GM12864 (cell line): ENCODE measurements around the gene SLC22A2.

Experiments used
- DNase-seq: peaks from one replicate; pipeline ENCODE4 v3.0.0-alpha.2; 2011; ENCODE audit warnings: low read depth
- H3K4me3 ChIP-seq: 2 replicates; pipeline ENCODE4 v1.5.1; 2011; ENCODE audit warnings: mild to moderate bottlenecking, low read depth, low read length, control low read depth
- CTCF ChIP-seq: IDR thresholded peaks from 2 replicates; pipeline ENCODE4 v1.5.1; 2011; ENCODE audit warnings: low read depth, mild to moderate bottlenecking, moderate library complexity, low read length, control low read depth, inconsistent platforms; ENCODE audit errors: missing control alignments

SLC22A2 gene

GRCh38 chr6:160273750-160274149 is 15.1 kb upstream of the SLC22A2 start:
- DNase-seq: no peak
- TF ChIP-seq CTCF: no peak
- no peak overlapping the region for H3K4me3 ChIP-seq

- TF ChIP-seq CTCF: no peak
- DNase-seq: no peak
- no peak overlapping the region for H3K4me3 ChIP-seq
These were observed 14.6 kb upstream of the SLC22A2 start for GRCh38 chr6:160273196-160273595.

GRCh38 chr6:160272707-160273106 is 14.1 kb upstream of the SLC22A2 start:
- no peak for DNase-seq
- TF ChIP-seq CTCF: no peak
- no peak overlapping the region for H3K4me3 ChIP-seq

- no peak overlapping the region for H3K4me3 ChIP-seq
- DNase-seq: no peak
- no peak for TF ChIP-seq CTCF
These were observed 11.7 kb upstream of the SLC22A2 start for GRCh38 chr6:160270347-160270746.

- no peak for DNase-seq
- H3K4me3 ChIP-seq: no peak overlapping the region
- no peak for TF ChIP-seq CTCF
These were observed 11.2 kb upstream of the SLC22A2 start for GRCh38 chr6:160269771-160270170.

- DNase-seq: no peak
- no peak overlapping the region for H3K4me3 ChIP-seq
- no peak for TF ChIP-seq CTCF
These were observed 10.5 kb upstream of the SLC22A2 start for GRCh38 chr6:160269023-160269521.

- no peak for TF ChIP-seq CTCF
- H3K4me3 ChIP-seq: no peak overlapping the region
- DNase-seq: no peak
These were observed 8.5 kb upstream of the SLC22A2 start for GRCh38 chr6:160267102-160267501.
